GM21367 (cell line): ENCODE results near the gene AMN1.

ENCODE experiments used
- ATAC-seq: cut with Tn5 transposase; IDR thresholded peaks from one replicate; pipeline ENCODE4 v1.9.1; 2021; ENCODE audit not compliant: unreplicated experiment

AMN1 gene

DNA sequence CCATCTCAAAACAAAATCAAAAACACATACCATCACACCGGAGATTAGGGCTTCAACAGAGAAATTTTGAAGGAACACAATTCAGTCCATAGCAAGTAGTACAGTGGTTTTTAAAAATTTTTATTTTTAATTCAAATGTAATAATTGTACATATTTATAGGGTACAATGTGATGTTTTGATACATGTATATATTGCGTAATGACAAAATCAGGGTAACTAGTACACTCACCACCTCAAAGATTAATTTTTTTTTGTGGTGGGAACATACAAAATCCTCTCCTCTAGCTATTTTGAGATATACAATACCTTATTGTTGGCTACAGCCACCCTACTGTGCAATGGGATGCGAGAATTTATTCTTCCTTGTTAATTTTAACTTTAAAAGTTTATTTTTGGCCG lies 95.4 kb downstream of the AMN1 start:
- ATAC-seq = no peak

DNA sequence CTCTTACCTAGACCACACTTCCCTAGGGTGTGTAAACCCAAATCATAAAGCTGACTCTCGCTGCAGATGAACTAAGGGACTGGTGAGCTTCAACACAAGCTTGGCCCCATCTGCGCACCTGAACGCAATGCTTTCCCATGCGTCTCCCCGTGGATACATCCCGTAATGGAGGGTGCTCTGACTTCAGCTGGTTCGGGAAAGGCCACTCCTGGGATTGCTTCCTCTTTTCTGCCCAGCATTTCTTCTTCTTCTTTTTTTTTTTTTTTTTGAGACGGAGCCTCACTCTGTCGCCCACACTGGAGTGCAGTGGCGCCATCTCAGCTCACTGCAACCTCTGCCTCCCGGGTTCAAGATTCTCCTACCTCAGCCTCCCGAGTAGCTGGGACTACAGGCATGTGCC lies 97.0 kb downstream of the AMN1 start:
- no peak for ATAC-seq

DNA sequence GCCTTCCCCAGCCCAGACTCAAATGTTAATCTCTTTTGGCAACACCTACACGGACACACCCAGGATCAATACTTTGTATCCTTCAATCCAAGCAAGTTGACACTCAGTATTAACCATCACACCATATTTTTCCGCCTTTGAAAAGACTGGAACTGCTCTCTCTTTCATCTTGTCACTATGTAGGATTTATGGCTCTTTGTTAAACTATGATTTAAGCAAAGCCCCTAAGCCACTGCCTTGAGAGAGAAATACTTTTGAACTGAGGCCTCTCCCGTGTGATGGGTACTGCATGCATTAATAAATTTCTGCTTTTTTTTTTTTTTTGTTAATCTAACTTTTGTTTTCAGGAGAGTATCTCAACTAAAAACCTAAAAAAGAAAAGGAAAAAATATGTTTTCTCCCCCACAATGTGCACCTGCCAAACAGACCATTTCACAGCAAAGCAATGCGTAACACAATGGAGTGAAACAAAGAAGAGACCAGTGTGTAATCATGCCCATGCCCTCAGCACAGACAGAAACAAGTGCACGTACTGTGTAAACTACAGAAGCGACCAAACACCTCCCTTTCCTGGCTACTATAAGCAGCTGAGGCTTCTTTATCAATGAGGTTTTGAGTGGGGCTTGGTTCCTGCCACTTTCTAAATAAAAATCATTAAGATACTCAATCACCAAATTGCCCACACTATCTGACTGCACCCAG lies 97.6 kb downstream of the AMN1 start:
- ATAC-seq = no peak

DNA sequence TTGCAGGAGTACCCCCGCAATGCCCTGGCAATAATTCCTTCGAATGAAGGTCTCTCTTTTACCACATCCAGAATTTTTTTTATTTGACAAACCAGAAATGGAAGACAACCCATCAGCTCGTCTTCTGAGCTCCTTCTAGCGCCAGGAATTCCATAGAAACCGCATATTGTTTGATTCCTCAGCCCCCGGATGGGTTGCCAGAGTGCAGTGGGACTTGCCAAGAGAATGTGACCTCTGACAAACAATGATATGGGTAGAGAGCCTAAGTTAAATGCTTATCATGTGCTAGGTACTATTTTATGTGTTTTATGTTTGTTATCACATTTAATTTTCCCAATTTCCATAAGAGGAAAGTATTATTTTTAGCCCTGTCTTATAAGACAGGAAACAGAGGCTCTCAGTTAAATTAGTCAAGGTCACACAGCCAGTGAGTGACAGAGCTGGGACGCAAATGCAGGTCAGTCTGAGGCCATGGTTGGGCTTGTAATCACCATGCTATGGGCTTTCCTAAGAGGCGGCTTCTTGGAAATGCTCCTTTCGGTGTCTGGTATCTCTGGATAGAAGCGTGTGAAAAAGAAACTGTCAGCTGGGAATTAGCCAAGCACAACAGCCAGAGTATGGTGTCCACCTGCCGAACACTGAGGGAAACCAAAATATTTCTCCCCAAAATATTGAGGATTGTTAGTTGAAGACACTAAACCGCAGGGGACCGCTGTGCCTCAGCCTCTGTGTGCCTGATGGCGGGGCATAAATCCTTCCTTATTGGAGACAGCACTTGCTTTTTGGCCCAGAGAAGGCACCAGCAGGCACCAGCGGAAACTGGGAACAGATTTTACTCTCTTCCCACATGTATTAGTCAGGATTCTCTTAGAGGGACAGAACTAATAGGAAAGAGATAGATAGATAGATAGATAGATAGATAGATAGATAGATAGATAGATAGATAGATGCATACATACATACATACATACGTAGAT lies 98.8 kb downstream of the AMN1 start:
- no peak for ATAC-seq

DNA sequence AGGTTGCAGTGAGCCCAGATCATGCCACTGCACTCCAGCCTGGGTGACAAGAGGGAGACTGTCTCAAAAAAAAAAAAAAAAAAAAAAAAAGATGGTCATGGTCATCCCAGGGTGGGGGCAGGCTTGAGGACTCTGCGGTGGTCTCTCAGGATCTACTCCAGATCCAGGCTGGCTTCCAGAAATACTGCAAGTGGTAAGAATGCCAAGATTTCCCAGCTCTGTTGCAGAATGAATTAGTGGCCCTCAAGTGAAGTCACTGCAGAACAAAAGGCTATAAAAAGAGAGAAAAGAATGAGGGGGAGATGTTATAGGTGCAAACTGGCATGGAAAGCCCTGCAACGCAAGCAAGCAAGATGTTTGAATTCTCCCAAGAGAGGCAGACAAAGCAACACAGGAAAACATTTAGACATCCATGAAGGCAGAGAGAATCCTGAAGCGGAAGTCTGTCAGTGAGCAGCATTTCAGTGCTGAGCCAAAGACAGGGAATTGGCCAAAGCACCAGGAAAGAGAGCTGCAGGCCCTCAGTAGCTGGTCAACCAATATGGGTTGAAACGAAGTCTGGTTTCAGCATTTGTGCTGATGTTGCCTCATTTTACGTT lies 101.3 kb downstream of the AMN1 start:
- ATAC-seq = no peak

DNA sequence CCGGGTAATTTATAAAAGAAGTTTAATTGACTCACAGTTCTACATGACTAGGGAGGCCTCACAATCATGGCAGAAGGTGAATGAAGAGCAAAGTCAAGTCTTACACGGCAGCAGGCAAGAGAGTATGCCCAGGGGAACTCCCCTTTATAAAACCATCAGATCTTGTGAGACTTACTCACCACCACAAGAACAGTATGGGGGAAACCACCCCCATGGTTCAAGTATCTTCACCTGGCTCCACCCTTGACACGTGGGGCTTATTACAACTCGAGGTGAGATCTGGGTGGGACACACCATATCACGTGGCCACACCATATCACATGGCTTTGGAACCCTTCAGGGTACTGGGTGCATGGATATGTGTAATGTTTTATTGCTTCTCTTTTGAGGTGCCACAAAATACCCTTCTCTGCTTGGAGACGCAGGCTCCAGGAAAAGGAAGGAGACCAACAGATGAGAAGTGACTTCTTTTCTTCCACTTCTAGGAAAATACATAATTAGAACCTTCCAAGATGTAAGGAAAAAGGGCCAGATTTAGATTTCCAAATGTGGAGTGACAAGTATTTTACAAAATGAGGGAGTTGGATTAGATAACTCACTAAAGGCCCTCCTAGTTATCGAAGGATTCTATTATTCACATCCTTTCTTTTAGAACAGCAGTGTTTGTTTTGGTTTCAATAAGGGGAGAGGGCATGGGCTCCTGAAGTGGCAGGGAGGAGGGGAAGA lies 102.4 kb downstream of the AMN1 start:
- no peak for ATAC-seq

DNA sequence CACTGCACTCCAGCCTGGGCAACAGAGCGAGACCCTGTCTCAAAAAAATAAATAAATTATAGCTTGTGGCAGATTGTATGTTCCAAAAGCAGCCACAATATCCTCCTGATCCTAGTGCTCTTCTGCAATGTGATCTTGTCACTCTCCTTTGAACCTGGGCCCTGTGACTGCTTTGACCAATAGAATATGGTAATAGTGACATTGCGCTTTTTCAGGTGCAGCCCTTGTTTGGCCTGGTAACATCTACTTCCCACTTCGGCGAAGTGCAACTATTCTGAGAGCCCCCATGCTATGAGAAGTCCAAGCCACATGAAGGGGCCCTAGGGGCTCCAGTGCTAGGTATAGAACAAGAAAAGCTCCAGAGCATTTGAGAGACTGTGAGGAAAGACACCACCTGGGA lies 106.8 kb downstream of the AMN1 start:
- no peak for ATAC-seq
